ENCODE data around the gene CSH2. TPM values are rescaled to one million over a fixed set of nuclear protein-coding genes. Genes with fewer than 3 reads are reported as not detected.
"Not testable (repeated sequence)": the region's sequence is repeated elsewhere in the genome, so short reads cannot be mapped to it uniquely, and the experiment has no call there.

CSH2 gene
- not detected for total RNA-seq
- long read RNA-seq, result 0 reads

DNA sequence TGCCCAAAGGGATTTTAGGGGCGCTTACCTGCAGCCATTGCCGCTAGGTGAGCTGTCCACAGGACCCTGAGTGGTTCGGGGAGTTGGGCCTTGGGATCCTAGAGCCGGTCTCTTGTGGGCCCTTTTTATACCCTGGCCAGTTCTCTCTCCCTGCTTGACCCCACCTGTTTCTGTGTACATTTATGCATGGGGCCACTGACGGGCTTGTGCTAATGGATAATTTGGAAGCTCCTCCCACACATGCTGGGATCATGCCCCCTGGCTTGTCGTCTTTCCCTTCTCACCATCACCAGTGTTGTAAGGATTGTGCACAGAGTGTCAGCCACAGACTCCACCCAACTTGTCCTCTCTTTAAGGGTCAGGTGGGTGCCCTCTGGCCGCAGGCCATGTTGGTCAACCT, at the start of gene CSH2:
CSH2 (minus strand) TSS at position 101 of the 400 bp plus-strand sequence; CDS start at position 38, 63 bp downstream.
- DNase-seq (ENCODE audit: missing footprints); ATAC-seq; intact Hi-C loops (cut with DNase I): not testable (repeated sequence)

DNA sequence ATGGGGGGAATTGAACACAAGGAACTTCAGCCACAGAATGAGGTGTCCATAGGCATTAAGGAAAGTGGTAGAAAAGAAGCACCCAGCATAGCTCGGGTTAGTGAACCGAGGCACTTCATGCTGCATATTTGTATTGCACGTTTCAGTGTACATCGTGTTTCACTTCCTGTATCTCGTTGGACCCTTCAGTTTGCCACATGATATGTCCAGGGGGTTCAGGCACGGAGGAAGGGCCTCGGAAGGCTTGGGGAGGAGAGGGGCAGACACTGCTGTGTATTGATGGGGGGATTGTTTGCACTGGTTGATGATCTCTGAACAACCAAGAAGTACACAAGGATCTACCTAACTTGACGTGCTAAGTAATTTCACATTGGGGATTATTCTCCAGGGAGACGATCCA, 48.9 kb upstream of the CSH2 start:
- ATAC-seq; DNase-seq (ENCODE audit: missing footprints); intact Hi-C loops (cut with DNase I): not testable (repeated sequence)

DNA sequence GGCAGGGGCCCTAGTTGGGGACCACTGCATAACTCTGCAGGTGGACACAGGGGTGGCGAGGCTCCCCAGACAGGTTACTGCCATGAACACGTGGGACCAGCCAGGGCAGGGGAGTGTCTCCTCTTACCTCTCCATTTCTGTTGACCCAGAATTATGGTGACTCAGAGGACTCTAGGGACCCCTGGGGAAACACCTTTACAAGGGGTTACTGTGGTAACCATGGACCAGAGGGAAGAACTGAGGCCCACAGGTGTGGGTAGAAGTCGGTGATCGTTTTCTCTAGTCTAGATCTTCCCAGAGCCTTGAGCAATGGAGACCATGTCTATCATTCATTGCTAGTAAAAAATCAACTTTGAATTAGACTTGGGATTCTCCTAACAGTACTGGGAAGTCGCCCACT, 47.3 kb upstream of the CSH2 start:
- intact Hi-C loops (cut with DNase I); ATAC-seq; DNase-seq (ENCODE audit: missing footprints): not testable (repeated sequence)

DNA sequence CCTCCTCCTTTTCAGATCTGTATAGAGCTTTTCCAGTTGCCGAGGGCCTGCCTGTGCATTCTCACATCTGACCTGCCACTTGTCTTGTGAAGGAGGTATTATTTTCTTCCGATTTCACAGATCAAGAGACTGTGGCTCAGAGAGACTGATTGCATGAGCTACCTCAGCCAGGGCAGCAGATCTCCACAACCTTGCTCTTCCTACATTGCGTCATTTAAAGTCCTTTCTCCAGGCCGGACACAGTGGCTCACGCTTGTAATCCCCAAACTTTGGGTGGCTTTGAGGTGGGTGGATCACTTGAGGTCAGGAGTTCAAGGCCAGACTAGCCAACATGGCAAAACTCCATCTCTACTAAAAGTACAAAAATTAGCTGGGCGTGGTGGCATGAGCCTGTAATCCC, 46.6 kb upstream of the CSH2 start:
- DNase-seq (ENCODE audit: missing footprints); ATAC-seq; intact Hi-C loops (cut with DNase I): not testable (repeated sequence)

DNA sequence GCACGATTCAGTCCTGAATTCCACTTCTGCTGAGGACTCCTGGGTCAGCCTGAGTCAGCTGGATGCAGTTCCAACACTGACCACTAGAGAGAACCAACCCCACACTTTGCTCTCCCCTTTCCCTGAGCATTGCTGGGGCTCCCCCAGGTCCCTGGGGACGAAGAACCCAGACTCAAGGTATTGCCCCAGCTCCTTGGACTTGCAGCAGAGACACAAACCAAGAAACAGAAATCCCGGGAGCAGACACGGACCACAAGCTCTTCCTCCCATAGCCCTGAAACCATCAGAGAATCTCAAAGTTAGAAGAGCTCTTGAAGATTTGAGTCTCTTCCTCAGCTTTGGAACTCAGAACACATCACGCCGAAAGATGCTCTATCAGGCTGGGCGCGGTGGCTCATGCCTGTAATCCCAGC, 45.8 kb upstream of the CSH2 start:
- peak; percentile 65 for ATAC-seq
- intact Hi-C loops (cut with DNase I), result loop anchor here (1.0 to 2.0 kb wide), 3 partner anchors 27 to 105 kb away; no protein-coding TSS in a partner anchor
- DNase-seq (ENCODE audit: missing footprints), result no peak

DNA sequence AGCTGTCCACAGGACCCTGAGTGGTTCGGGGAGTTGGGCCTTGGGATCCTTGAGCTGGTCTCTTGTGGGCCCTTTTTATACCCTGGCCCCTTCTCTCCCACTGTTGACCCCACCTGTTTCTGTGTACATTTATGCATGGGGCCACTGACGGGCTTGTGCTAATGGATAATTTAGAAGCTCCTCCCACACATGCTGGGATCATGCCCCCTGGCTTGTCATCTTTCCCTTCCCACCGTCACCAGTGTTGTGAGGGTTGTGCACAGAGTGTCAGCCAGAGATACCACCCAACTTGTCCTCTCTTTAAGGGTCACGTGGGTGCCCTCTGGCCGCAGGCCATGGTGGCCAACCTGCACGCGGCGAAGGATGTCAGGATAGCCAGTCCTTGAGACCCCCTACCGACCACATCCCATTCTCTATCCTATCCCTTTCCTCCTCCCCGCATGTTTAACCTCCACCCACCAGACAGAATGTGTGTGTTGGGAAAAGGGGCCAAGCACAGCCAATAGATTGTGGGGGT, 45.4 kb upstream of the CSH2 start, which contains the start of gene GH1:
GH1 (minus strand) TSS at position 51 of the 517 bp plus-strand sequence. CDS start 63 bp downstream, outside the sequence.
- not testable (repeated sequence) for DNase-seq (ENCODE audit: missing footprints); ATAC-seq
- intact Hi-C loops (cut with DNase I), result loop anchor here (1.0 to 2.0 kb wide), 3 partner anchors 28 to 106 kb away; no protein-coding TSS in a partner anchor

DNA sequence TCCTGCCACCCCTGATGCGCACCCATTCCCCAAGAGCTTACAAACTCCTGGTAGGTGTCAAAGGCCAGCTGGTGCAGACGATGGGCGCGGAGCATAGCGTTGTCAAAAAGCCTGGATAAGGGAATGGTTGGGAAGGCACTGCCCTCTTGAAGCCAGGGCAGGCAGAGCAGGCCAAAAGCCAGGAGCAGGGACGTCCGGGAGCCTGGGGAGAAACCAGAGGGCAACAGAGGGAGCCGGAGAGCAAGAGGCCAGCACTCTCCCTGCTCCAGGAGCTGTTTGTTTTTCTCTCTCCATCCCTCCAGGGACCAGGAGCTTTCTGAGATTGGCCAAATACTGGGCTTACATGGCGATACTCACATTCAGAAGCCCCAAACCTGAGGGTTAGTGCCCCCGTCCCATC, 44.8 kb upstream of the CSH2 start:
- DNase-seq (ENCODE audit: missing footprints) (no peak), ATAC-seq (no peak)
- intact Hi-C loops (cut with DNase I), result loop anchor here (2.0 kb wide), 2 partner anchors 28 to 106 kb away; no protein-coding TSS in a partner anchor

DNA sequence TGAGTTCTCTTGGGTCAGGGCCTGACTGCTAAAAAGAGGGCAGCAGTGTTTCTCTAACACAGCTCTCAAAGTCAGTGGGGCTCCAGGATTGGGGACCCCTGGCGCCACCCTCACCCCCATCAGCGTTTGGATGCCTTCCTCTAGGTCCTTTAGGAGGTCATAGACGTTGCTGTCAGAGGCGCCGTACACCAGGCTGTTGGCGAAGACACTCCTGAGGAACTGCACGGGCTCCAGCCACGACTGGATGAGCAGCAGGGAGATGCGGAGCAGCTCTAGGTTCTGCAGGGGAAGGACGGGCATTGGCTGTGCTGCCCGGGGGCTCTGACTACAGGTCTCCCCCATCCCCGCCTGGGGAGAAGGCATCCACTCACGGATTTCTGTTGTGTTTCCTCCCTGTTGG, 44.2 kb upstream of the CSH2 start:
- DNase-seq (ENCODE audit: missing footprints), result no peak
- intact Hi-C loops (cut with DNase I), result loop anchor here (2.0 kb wide), 2 partner anchors 29 to 107 kb away; no protein-coding TSS in a partner anchor

DNA sequence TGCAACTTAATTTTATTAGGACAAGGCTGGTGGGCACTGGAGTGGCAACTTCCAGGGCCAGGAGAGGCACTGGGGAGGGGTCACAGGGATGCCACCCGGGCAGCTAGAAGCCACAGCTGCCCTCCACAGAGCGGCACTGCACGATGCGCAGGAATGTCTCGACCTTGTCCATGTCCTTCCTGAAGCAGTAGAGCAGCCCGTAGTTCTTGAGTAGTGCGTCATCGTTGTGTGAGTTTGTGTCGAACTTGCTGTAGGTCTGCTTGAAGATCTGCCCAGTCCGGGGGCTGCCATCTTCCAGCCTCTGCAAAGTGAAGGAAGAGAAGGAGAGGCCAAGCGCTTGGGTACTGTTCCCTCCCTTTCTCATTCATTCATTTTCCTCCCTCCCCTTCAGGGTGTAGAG, 43.7 kb upstream of the CSH2 start:
- DNase-seq (ENCODE audit: missing footprints); ATAC-seq; intact Hi-C loops (cut with DNase I): not testable (repeated sequence)

More for the DNA sequence above, 44.2 kb upstream of the CSH2 start:
- ATAC-seq, result no peak

DNA sequence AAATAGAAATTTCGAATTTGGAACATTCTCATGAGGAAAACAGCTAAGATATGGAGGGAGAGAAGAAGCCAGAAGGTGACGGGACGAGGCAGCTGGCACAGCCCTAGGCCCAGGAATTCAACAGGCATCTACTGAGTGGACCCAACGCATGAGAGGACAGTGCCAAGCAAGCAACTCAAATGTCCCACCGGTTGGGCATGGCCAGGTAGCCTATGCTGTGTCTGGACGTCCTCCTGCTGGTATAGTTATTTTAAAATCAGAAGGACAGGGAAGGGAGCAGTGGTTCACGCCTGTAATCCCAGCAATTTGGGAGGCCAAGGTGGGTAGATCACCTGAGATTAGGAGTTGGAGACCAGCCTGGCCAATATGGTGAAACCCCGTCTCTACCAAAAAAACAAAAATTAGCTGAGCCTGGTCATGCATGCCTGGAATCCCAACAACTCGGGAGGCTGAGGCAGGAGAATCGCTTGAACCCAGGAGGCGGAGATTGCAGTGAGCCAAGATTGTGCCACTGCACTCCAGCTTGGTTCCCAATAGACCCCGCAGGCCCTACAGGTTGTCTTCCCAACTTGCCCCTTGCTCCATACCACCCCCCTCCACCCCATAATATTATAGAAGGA, 43.2 kb upstream of the CSH2 start:
- ATAC-seq (no peak), DNase-seq (ENCODE audit: missing footprints) (no peak)
- intact Hi-C loops (cut with DNase I), result no loop called here

DNA sequence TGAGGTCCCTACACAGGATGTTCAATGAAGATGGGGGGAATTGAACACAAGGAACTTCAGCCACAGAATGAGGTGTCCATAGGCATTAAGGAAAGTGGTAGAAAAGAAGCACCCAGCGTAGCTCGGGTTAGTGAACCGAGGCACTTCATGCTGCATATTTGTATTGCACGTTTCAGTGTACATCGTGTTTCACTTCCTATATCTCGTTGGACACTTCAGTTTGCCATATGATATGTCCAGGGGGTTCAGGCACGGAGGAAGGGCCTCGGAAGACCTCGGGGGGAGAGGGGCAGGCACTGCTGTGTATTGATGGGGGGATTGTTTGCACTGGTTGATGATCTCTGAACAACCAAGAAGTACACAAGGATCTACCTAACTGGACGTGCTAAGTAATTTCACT, 42.3 kb upstream of the CSH2 start:
- ATAC-seq; intact Hi-C loops (cut with DNase I); DNase-seq (ENCODE audit: missing footprints): not testable (repeated sequence)

DNA sequence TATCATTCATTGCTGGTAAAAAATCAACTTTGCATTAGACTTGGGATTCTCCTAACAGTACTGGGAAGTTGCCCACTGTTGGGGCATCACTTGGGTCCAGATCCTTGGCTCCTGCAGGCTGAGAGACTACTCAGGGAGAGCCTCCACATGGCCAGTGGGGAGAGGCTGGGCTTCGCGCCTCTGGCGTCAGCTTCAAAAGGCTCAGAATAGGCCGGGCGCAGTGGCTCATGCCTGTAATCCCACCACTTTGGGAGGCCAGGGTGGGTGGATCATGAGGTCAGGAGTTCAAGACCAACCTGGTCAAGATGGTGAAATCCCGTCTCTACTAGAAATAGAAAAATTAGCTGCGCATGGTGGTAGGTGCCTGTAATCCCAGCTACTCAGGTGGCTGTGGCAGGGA, 41.0 kb upstream of the CSH2 start:
- intact Hi-C loops (cut with DNase I), result loop anchor here (5.0 kb wide), 1 partner anchor 218 kb away; the partner anchor contains the start of gene ERN1
- no peak for ATAC-seq
- DNase-seq (ENCODE audit: missing footprints), result no peak

DNA sequence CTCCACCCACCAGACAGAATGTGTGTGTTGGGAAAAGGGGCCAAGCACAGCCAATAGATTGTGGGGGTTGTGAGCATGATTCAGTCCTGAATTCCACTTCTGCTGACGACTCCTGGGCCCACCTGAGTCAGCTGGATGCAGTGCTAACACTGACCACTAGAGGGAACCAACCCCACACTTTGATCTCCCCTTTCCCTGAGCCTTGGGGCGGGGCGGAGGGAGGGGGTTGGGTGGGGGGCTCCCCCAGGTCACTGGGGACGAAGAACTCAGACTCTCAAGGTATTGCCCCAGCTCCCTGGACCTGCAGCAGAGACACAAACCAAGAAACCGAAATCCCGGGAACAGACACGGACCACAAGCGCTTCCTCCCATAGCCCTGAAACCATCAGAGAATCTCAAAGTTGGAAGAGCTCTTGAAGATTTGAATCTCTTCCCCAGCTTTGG, 38.2 kb upstream of the CSH2 start:
- intact Hi-C loops (cut with DNase I), result loop anchor here (5.0 kb wide), 1 partner anchor 221 kb away; the partner anchor contains the start of gene ERN1
- no peak for ATAC-seq
- no peak for DNase-seq (ENCODE audit: missing footprints)

DNA sequence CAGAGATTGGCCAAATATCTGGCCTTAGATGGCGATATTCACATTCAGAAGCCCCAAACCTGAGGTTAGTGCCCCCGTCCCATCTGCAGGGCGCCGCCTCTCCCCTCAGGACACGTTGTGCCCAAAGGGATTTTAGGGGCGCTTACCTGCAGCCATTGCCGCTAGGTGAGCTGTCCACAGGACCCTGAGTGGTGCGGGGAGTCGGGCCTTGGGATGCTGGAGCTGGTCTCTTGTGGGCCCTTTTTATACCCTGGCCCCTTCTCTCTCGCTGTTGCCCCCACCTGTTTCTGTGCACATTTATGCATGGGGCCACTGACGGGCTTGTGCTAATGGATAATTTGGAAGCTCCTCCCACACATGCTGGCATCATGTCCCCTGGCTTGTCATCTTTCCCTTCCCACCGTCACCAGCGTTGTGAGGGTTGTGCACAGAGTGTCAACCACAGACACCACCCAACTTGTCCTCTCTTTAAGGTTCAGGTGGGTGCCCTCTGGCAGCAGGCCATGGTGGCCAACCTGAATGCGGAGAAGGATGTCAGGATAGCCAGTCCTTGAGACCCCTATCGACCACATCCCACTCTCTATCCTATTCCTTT, 37.7 kb upstream of the CSH2 start, which contains the start of gene CSHL1:
CSHL1 (minus strand) TSS at position 218 of the 595 bp plus-strand sequence; CDS start at position 156, 62 bp downstream.
- intact Hi-C loops (cut with DNase I), result loop anchor here (5.0 kb wide), 1 partner anchor 221 kb away; the partner anchor contains the start of gene ERN1

DNA sequence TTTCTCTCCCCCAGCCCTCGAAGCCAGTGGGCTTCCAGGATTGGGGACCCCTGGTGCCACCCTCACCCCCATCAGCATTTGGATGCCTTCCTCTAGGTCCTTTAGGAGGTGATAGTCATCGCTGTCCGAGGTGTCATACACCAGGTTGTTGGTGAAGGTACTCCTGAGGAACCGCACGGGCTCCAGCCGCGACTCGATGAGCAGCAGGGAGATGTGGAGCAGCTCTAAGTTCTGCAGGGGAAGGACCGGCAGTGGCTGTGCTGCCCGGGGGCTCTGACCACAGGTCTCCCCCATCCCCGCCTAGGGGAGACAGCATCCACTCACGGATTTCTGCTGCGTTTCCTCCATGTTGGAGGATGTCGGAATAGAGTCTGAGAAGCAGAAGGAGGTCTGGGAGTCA, 36.6 kb upstream of the CSH2 start:
- intact Hi-C loops (cut with DNase I), result loop anchor here (5.0 kb wide), 1 partner anchor 222 kb away; the partner anchor contains the start of gene ERN1
- ATAC-seq (no peak), DNase-seq (ENCODE audit: missing footprints) (no peak)

More for the DNA sequence above, 37.7 kb upstream of the CSH2 start, which contains the start of gene CSHL1:
- ATAC-seq, result no peak
- no peak for DNase-seq (ENCODE audit: missing footprints)

DNA sequence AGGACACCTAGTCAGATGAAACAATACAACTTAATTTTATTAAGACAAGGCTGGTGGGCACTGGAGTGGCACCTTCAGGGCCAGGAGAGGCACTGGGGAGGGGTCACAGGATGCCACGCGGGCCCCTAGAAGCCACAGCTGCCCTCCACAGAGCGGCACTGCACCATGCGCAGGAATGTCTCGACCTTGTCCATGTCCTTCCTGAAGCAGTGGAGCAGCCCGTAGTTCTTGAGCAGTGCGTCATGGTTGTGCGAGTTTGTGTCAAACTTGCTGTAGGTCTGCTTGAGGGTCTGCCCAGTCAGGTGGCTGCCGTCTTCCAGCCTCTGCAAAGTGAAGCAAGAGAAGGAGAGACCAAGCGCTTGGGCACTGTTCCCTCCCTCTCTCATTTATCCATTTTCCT, 36.1 kb upstream of the CSH2 start:
- DNase-seq (ENCODE audit: missing footprints); intact Hi-C loops (cut with DNase I); ATAC-seq: not testable (repeated sequence)

DNA sequence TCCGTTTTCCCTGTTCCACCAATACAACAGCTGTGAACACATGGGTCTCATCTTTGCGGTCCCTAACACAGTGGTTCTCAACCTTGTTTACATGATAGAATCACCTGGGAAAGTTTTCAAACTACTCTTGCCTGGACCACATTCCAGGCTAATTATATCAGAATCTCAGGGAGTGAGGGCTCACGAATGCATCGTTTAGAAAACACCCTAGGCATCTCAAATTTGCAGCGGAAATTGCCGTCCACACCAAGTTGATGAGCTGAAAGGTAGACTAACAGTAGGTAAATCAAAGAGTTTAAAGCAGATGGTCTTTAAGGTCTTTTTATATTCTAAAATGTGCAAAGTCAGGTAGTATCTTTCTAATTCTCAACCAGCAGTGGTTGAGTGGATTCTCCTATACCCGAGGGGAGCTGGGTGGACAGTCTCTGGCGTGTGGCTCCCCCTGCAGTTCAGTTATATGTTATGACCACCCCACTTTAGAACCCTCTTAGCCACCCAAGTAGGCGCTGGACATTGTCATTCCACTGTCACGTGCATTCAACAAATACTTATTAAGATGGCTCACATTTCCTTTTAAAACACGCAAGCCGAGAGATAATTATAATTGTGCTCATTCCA, 33.8 kb upstream of the CSH2 start:
- DNase-seq (ENCODE audit: missing footprints); intact Hi-C loops (cut with DNase I): not testable (repeated sequence)
- peak; percentile 37 for ATAC-seq

DNA sequence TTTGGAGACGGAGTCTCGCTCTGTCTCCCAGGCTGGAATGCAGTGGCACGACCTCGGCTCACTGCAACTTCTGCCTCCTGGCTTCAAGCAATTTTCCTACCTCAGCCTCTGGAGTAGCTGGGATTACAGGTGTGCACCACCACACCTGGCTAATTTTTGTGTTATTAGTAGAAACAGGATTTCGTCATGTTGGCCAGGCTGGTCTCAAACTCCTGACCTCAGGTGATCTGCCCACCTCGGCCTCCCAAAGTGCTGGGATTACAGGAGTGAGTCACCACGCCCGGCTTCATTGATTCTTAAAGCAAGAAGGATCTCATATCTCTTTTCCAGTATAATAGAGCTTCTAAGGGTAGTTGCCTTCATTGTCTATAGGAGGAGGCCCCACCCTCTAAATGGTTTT, 31.3 kb upstream of the CSH2 start:
- ATAC-seq; intact Hi-C loops (cut with DNase I); DNase-seq (ENCODE audit: missing footprints): not testable (repeated sequence)

DNA sequence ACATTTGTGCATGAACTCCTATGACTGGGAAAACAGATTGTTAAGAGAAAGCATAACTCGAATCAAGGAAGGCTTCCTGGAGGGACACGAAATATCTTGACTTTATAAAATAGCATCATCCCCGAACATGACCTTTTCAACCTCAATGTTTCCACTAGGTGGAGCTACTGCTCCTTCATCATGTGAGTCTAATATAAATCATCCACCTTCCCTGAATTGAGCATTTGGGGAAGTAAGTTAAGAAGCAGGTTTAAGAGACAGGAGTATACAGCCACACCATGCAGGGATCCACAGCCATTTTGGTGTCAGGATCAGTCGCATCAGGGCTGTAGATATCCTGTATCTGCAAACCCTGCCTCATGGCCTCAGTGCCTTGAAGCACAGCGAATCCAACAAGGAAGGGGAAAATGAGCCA, 30.3 kb upstream of the CSH2 start:
- DNase-seq (ENCODE audit: missing footprints); intact Hi-C loops (cut with DNase I); ATAC-seq: not testable (repeated sequence)

All from Right ventricle myocardium inferior (tissue), 1 donor.